Daoy (cell line): ENCODE measurements around the gene DOHH. TPM values are rescaled to one million over a fixed set of nuclear protein-coding genes. Genes with fewer than 3 reads are reported as not detected.

Experiments
- DNase-seq: peaks from one replicate; pipeline ENCODE4 v3.0.0-alpha.2; 2015; ENCODE audit warnings: low read depth
- total RNA-seq: library from RNA; depleted of rRNA; stranded (reverse); fragments of >200 nt; shearing (Covaris generic); gene quantifications from 2 replicates; pipeline ENCODE4 v1.2.3, GENCODE V29; 2014

The DOHH gene
- total RNA-seq, 1 experiment from 2014 or later, result 22.9 TPM

DNA sequence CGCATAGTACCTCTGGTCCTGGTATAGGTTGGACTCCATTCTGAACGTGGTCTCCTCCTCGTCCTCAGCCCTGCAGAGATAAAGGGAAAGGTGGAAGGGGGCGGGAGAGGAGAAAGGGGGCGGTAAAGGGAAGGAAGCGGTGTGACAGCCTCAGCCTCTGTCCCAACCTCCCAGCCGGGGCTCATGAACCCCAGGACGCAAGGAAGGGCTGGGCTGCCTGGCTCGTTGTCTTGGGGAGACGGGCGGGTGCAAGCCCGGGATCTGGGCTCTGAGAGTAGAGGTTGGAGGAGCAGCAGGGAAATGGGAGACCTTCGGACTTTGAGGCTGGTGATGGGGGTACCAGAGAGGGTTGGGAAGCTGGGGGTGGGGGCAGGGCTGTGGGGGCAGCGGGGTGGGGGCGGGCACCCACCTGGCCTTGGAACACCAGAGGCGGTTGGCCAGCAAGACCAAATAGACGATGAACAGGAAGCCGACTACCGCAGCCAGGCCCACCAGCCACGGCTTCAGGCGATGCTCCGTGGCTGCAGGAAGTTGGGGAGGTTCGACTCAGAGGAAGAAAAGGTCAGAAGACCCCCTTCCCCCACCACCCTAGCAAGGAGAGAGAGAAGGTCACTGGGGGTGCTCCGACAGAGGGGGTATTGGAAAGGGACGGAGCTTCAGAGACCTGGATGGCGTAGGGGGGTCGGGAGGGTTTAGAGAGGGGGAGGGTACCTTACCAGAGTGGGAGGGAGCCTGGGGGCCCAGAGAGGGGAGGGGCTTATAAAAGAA is 21.9 kb downstream of the DOHH start:
- no peak for DNase-seq

GRCh38 chr19:3477951-3478350 is 22.5 kb downstream of the DOHH start:
- no peak for DNase-seq

GRCh38 chr19:3477506-3477905 is 23.0 kb downstream of the DOHH start:
- no peak for DNase-seq

DNA sequence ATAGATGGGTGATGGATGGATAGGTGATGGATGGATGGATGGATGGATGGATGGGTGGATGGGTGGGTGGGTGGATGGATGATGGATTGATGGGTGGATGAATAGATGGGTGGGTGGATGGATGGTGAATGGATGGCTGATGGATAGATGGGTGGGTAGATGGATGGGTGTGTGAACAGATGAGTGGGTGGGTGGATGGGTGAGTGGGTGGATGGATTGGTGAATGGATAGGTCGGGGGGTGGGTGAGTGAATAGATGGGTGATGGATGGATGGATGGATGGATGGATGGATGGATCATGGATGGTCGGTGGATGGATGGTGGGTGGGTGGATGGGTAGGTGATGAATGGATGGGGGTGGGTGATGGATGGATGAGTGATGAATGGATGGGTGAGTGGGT is 23.6 kb downstream of the DOHH start:
- no peak for DNase-seq

DNA sequence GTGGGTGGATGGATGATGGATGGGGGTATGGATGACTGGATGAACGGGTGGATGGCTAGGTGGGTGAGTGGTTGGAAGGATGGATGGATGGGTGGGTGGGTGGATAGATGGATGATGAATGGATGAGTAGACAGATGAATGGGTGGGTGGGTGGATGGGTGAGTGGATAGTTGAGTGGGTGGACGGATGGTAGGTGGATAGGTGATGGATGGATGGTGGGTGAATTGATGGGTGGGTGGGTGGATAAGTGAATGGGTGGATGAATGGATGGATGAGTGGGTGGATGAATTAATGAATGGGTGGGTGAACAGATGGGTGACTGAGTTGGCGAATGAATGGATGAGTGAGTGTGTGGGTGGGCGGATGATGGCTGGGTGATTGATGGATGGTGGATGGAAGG is 25.0 kb downstream of the DOHH start:
- no peak for DNase-seq

DNA sequence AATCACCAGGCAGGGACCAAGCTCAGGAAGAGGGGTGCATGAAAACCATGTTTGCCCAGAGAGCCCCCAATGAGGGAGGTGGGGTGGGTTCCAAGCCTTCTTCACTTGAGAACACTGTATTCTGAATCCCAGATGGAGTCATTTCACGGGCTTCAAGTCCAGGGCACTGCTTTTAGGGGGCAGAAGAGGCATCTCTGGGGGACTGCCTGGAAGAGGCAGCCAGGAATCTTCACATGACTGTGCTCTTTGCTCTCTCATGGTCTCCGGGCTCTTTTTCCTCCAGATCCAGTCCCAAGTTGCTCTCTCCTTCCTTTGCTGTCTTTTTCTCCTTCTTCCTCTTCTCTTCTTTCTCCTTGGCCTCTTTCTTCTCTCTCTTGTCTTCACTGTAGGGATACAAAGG is 25.9 kb downstream of the DOHH start:
- no peak for DNase-seq

DNA sequence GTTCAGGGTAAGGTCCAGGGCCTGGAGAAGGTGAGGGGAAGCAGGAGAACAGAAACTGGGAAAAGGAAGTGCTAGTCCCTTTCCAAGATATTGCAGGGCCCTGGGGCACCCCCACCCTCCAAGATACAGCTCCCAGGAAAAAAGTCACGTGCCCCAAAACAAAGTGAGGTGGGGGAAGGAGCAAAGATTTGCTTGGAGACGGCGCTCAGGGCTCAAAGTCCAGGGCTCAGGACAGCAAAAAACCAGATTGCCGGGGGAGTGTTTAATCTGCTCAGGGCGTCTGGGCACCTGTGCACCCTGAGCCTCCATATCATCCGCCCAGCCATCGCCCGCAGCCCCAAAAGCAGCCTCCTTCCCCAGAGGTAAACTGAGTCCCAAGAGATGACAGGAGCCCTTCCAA is 26.5 kb downstream of the DOHH start:
- DNase-seq, result no peak

- DNase-seq, result no peak
Observed at GRCh38 chr19:3471954-3472655, 28.4 kb downstream of the DOHH start.

- no peak for DNase-seq
Observed at GRCh38 chr19:3470500-3471128, 29.9 kb downstream of the DOHH start.

DNA sequence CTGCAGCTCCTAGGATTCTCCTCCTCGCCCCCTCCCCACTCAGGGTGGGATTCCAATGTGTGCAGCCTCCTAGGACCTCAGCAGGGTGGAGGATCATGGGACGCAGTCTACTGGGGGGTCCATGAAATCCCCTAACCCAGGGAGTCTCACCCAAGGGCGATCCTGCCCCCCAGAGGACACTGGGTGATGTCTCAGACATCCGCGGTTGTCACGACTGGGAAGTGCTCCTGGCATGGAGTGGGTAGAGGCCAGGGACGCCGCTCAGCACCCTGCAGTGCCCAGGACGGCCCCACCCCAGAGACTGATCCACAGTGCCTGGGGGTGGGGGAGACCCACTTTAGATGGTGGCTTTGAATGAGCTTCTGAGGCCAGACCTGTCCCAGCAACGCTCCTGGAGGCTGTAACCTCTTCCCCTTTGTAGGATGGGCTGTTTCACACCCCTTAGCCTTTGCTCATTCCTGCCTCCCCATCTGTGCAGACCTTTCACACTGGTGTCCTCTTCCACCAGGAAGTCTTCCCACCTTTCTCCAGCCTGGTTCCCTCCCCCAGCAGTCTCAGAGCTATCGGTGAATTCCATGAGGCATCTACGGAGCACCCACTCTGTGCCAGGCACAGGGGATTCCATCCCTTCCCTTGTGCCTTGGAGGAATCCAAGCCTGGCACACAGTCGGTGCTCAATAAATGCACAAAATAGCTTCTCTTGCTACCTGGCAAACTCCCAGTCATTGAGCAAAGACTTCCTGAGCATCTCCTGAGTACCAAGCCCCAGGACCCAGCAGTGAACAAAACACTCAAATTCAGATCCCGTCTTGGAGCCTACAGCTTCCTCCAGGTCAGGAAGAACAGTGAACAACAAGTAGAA is 30.6 kb downstream of the DOHH start:
- DNase-seq, result no peak

DNA sequence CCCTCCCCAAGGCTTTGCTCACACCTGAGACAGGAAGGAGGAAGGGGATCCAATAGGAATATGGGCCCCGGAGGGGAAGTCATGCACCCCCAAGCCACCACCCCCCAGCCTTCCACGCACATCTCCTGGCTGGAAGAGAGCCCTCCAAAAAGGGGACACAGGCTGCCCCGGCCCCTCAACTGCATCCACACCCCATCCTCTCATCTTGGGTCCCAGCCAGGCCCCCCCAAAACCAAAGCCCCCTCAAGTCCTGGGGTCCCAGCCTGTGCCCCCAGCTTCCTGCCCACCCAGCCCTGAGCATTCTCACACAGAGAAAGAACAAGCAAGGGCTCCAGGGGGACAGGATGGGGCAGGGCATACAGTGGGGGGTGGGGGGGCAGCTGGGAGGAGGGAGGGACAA is 32.3 kb downstream of the DOHH start:
- DNase-seq, result no peak

DNA sequence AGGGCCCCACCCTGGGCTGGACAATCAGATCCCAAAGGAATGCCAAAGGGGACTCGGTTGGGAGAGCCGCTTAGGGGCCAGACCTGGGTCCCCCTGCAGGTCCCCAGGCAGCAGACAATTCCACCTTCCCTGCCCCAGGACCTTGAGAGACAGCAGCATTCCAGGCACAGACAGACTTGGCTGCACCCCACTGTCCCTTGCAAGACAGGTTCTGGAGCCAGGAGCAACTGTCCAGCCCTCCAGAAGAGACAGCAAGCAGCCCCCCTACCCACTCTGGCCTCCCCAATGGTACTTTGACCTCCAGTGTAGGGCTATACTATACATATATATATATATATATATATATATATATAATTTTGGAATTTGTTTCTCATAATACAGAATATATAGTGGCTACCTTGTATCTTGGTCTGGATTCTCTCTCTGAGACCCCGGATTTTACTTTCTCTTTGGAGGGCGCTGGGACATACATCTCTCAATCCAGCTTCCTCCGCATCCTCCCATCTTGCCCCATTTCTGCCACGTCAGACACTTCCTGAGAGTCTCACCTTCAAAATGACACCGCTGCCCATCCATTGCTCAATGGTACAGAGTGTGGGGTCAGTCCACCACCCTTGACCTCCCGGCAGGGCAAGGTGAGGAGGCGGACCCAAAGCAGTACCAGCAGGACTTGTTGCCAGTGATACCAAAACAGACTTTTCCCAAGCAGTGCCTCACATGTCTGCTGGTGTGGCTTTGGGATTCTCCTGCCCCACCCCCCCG is 32.9 kb downstream of the DOHH start:
- DNase-seq, result no peak

- DNase-seq, result no peak
Observed at GRCh38 chr19:3466635-3467034, 33.8 kb downstream of the DOHH start.

GRCh38 chr19:3465552-3465951 is 34.9 kb downstream of the DOHH start:
- no peak for DNase-seq

- no peak for DNase-seq
Observed at GRCh38 chr19:3464587-3465235, 35.8 kb downstream of the DOHH start.

- DNase-seq, result no peak
Observed at GRCh38 chr19:3463714-3464586, 36.5 kb downstream of the DOHH start.

DNA sequence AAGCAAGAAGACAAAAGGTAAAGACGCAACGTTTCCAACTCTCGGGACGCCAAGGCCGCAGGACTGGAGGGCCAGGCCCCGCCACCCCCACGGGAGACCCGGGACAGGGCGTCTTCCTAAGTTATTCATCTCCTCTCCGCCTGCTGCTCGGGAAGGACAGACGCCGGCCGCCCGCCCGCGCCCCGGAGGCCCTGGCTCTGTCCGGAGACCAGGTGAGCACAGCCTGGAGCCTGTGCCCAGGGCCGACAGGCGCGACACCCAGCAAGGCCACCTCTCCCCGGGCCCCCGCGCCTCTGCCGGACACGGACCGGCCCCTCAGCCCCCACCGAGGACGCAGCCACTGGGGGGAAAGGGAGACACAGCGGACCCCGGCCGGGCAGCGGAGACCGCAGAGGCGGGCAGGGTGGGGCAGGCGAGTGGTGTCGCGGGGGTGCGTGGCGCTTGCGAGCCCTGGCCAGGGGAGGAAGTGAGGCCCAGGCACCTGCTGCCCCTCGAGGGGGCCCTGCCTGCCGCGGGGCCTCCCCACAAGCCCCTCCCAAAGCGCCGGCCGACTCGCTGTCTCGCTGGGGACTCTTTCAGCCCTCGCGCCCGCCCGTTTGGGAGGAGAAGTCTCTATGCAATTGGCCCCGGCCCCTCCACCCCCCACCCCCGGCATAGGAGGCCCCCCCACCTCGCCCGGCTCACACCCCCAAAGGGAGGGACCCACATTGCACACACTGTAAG is 37.3 kb downstream of the DOHH start:
- no peak for DNase-seq

DNA sequence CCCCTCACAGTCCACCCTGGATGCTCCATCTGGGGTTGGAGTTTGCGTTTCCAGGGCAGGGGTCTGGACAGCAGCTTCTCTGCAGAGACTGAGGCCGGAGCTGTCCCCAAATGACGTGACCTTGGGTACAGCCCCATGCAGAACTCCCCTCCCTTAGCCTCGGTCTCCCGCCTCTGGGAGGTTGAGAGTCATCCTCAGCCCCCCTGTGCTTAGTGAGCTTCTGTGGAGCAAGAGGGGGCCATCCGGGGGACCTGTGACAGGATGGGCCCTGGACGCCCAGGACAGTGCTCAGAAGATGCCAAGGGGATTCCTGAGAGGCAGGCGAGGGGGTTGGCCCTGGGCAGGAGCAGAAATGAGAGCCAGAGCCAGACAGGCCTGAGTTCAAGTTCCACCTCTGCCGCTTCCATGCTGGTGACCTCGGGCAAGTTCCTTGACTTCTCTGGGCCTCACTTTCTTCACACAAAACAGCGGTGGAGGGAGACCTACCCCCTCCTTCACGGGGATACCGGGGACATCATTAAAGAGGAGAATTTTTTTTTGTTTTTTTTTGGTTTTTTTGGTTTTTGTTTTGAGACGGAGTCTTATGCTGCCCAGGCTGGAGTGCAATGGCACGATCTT is 40.4 kb downstream of the DOHH start:
- no peak for DNase-seq
